ENCODE measurements around the gene TCF7. TPM values are rescaled to one million over a fixed set of nuclear protein-coding genes. Genes with fewer than 3 reads are reported as not detected.

Gene TCF7
- polyA plus RNA-seq, 2 of the 4 experiments (the other 2 are of a cell fraction): 2.8 to 10.1 TPM

DNA sequence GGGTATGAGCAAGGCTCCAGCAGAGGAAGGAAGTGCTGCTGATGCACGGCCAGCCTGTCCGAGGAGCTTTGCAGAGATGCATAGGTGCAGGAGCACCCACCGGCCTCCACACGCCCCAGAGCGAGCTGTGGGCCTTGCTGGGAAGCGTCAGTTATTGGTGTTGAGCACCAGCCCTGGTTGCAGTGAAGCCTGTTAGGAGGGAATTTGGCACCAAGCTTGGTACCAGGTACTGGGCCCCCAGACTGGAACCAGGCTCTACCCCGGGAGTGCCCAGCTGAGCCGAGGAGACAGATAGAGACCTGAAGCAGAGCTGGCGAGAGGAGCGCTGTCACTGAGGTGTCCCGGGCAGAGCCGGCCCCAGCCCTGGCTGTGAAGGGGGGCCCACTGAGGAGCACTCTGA, 5.2 kb downstream of the TCF7 start:
- ChIA-PET CTCF (interaction anchor here (0.9 to 22.6 kb wide), 2 partner anchors 24 to 80 kb away, joined by 3 to 263 read pairs; no protein-coding TSS in a partner anchor), POLR2A (no interaction called here)
- Histone ChIP-seq H3K27ac (no peak overlapping the region), H3K4me1 (peaks cover 7% of the 10 kb centered on the region), H3K9me3 (no peaks in the 10 kb centered on the region), H3K4me2 (no peak overlapping the region), H3K4me3 (no peak overlapping the region)
- DNase-seq (ENCODE audit: low read depth in 1 of 2, low spot score in 1 of 2) (no peak), FAIRE-seq (no peak), ATAC-seq (no peak)
- 82% methylated on average over 9 of the region's 12 CpGs for WGBS (ENCODE audit: missing lambda C conversion rate)
- TF ChIP-seq PHF8 (IDR thresholded peaks at IDR 0.05; ENCODE audit: borderline replicate concordance, low read depth): no peak
- no peak for TF ChIP-seq NPAS2 (CRISPR knock-in tag; IDR thresholded peaks at IDR 0.05; ENCODE audit: borderline replicate concordance)
- TF ChIP-seq EHF (CRISPR knock-in tag; IDR thresholded peaks at IDR 0.05): no peak
- TF ChIP-seq RARB (CRISPR knock-in tag; IDR thresholded peaks at IDR 0.05): no peak
- no peak for TF ChIP-seq RFX5 (IDR thresholded peaks at IDR 0.05)
- no peak for TF ChIP-seq HEYL (CRISPR knock-in tag; IDR thresholded peaks at IDR 0.05)
- no peak for TF ChIP-seq RAD21 (conservative IDR thresholded peaks at IDR 0.05 in 1 of 2, IDR thresholded peaks at IDR 0.05 in 1 of 2)
- TF ChIP-seq EP300 (IDR thresholded peaks at IDR 0.05): no peak
- no peak for TF ChIP-seq KDM5A (IDR thresholded peaks at IDR 0.05)
- TF ChIP-seq, protein P1, sequence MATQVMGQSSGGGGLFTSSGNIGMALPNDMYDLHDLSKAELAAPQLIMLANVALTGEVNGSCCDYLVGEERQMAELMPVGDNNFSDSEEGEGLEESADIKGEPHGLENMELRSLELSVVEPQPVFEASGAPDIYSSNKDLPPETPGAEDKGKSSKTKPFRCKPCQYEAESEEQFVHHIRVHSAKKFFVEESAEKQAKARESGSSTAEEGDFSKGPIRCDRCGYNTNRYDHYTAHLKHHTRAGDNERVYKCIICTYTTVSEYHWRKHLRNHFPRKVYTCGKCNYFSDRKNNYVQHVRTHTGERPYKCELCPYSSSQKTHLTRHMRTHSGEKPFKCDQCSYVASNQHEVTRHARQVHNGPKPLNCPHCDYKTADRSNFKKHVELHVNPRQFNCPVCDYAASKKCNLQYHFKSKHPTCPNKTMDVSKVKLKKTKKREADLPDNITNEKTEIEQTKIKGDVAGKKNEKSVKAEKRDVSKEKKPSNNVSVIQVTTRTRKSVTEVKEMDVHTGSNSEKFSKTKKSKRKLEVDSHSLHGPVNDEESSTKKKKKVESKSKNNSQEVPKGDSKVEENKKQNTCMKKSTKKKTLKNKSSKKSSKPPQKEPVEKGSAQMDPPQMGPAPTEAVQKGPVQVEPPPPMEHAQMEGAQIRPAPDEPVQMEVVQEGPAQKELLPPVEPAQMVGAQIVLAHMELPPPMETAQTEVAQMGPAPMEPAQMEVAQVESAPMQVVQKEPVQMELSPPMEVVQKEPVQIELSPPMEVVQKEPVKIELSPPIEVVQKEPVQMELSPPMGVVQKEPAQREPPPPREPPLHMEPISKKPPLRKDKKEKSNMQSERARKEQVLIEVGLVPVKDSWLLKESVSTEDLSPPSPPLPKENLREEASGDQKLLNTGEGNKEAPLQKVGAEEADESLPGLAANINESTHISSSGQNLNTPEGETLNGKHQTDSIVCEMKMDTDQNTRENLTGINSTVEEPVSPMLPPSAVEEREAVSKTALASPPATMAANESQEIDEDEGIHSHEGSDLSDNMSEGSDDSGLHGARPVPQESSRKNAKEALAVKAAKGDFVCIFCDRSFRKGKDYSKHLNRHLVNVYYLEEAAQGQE (IDR thresholded peaks at IDR 0.05): no peak
- TF ChIP-seq, protein P2, sequence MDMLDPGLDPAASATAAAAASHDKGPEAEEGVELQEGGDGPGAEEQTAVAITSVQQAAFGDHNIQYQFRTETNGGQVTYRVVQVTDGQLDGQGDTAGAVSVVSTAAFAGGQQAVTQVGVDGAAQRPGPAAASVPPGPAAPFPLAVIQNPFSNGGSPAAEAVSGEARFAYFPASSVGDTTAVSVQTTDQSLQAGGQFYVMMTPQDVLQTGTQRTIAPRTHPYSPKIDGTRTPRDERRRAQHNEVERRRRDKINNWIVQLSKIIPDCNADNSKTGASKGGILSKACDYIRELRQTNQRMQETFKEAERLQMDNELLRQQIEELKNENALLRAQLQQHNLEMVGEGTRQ (IDR thresholded peaks at IDR 0.05): no peak
- TF ChIP-seq, protein P3, sequence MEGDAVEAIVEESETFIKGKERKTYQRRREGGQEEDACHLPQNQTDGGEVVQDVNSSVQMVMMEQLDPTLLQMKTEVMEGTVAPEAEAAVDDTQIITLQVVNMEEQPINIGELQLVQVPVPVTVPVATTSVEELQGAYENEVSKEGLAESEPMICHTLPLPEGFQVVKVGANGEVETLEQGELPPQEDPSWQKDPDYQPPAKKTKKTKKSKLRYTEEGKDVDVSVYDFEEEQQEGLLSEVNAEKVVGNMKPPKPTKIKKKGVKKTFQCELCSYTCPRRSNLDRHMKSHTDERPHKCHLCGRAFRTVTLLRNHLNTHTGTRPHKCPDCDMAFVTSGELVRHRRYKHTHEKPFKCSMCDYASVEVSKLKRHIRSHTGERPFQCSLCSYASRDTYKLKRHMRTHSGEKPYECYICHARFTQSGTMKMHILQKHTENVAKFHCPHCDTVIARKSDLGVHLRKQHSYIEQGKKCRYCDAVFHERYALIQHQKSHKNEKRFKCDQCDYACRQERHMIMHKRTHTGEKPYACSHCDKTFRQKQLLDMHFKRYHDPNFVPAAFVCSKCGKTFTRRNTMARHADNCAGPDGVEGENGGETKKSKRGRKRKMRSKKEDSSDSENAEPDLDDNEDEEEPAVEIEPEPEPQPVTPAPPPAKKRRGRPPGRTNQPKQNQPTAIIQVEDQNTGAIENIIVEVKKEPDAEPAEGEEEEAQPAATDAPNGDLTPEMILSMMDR (IDR thresholded peaks at IDR 0.05): no peak
- TF ChIP-seq RCOR1 (IDR thresholded peaks at IDR 0.05; ENCODE audit: low read depth, low read length): no peak

DNA sequence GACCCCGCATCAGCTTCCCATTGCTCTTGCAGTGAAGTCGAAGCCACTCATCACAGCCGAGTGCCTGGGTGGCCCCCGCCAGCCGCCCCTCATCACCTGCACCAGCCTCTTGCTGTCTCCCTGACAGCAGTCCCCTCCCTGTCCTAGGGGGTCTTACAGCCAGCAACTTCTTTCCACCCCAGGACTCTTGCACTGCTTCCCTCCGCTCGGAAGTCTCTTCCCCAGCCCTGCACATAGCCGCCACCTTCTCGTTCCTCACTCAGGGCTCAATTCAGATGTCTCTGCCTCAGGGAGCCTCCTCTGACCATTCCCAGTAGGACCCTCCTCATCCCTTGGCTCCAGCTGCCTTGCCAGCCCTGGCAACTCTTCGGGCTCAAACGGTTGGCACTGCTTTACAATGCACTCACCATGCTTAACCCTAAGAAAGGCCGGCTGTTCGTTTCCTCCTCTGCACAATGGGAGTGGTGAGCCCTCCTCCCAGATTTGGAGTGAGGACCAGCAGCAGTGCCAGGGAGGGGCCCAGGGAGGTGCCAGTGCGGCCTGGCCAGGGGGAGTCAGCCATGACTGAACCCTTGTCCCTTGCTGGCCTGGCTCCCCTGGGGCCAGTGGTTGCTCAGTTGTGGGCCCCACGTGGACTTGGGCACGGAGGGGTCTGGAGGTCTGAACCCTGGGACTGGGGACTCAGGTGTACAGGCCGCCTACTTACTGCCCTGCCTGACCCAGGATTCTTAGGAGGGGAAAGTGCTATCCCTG, 6.1 kb downstream of the TCF7 start:
- H3K9me3 ChIP-seq: no peaks in the 10 kb centered on the region
- DNase-seq (ENCODE audit: low read depth in 1 of 2, low spot score in 1 of 2) (no peak), FAIRE-seq (no peak), ATAC-seq (no peak)
- H3K27ac ChIP-seq: no peak overlapping the region
- POLR2A ChIA-PET: no interaction called here
- H3K4me2 ChIP-seq: no peak overlapping the region
- TF ChIP-seq POLR2AphosphoS2 (conservative IDR thresholded peaks at IDR 0.05; ENCODE audit: low read length) (0 out of 2 replicates have a peak, but pooled peaks have one; percentile 4), RCOR1 (IDR thresholded peaks at IDR 0.05; ENCODE audit: low read depth, low read length) (no peak), CBX2 (IDR thresholded peaks at IDR 0.05; ENCODE audit: borderline replicate concordance, low read depth) (no peak), HEYL (CRISPR knock-in tag; IDR thresholded peaks at IDR 0.05) (no peak), CHD2 (IDR thresholded peaks at IDR 0.05; ENCODE audit: low read length, partially characterized antibody) (no peak), CBX8 (IDR thresholded peaks at IDR 0.05) (no peak)
- TF ChIP-seq, protein P4, sequence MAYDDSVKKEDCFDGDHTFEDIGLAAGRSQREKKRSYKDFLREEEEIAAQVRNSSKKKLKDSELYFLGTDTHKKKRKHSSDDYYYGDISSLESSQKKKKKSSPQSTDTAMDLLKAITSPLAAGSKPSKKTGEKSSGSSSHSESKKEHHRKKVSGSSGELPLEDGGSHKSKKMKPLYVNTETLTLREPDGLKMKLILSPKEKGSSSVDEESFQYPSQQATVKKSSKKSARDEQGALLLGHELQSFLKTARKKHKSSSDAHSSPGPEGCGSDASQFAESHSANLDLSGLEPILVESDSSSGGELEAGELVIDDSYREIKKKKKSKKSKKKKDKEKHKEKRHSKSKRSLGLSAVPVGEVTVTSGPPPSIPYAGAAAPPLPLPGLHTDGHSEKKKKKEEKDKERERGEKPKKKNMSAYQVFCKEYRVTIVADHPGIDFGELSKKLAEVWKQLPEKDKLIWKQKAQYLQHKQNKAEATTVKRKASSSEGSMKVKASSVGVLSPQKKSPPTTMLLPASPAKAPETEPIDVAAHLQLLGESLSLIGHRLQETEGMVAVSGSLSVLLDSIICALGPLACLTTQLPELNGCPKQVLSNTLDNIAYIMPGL (CRISPR knock-in tag; IDR thresholded peaks at IDR 0.05; ENCODE audit: borderline replicate concordance): no peak
- WGBS (ENCODE audit: missing lambda C conversion rate): 91% methylated on average over 15 of the region's 17 CpGs
- H3K4me1 ChIP-seq: peaks cover 13% of the 10 kb centered on the region
- CTCF ChIA-PET: interaction anchor here (0.7 to 22.6 kb wide), 4 partner anchors 23 to 167 kb away, joined by 3 to 263 read pairs (median 51); no protein-coding TSS in a partner anchor
- H3K4me3 ChIP-seq: no peak overlapping the region
